BJ (cell line): ENCODE results near the gene GCNT2. TPM values are rescaled to one million over a fixed set of nuclear protein-coding genes. Genes with fewer than 3 reads are reported as not detected.

Experiments
- CTCF ChIA-PET: fragments of 350-600 bp; formaldehyde crosslinking; extraction: SDS; loops from one replicate; lab custom pipeline; 2021; ENCODE audit warnings: antibody characterized with exemption, inconsistent platforms; lab: Yijun Ruan, JAX
- POLR2A ChIA-PET: fragments of 300-600 bp; sonication (Branson Sonifier 250); formaldehyde crosslinking; extraction: SDS; loops from one replicate; lab custom pipeline; 2021; ENCODE audit warnings: antibody characterized with exemption; lab: Charles Lee
- DNase-seq: peaks from one replicate; pipeline ENCODE4 v3.0.0-alpha.2; 2011; ENCODE audit warnings: low read depth
- H3K27me3 ChIP-seq: 2 replicates; pipeline ENCODE4 v1.6.0; 2011; ENCODE audit warnings: low read length; ENCODE audit not compliant: control insufficient read depth, insufficient read depth
- H3K36me3 ChIP-seq: 2 replicates; pipeline ENCODE4 v1.5.1; 2011; ENCODE audit warnings: low read length; ENCODE audit not compliant: control insufficient read depth, insufficient read depth
- H3K4me3 ChIP-seq: 2 replicates; pipeline ENCODE4 v1.5.1; 2011; ENCODE audit warnings: low read depth, mild to moderate bottlenecking, control low read depth, low read length
- polyA plus RNA-seq: library from polyadenylated mRNA; depleted of rRNA; stranded (reverse); fragments of >200 nt; gene quantifications from 2 replicates; pipeline ENCODE4 v1.2.3, GENCODE V29; 2011
- TF ChIP-seq, protein P1 (sequence below): IDR thresholded peaks from 2 replicates; pipeline ENCODE4 v1.5.1; 2011; ENCODE audit warnings: low read depth, mild to moderate bottlenecking, control low read depth, inconsistent platforms, low read length, moderate library complexity; ENCODE audit not compliant: insufficient read depth

Gene GCNT2
- polyA plus RNA-seq, 1 experiment: 0.04 TPM

DNA sequence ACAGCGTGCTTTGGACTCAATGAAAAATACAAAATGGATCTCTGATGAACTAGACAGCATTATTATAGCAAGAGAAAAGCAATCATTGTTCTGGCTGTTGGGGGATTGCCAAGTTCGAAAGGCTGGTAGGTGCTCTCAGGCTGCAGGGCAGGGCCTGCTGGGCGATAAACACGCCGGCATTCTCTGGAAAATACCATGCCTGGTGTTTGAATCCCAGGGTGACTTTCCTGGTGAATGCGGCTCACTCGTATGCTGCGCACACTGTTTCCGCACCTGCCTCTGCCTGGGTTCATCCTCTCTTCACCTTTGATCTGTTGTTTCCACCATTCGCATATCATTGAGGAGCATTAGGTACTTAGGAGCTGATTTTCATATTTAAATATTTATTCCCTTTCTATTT, 37.4 kb downstream of the GCNT2 start:
- TF ChIP-seq, protein P1, sequence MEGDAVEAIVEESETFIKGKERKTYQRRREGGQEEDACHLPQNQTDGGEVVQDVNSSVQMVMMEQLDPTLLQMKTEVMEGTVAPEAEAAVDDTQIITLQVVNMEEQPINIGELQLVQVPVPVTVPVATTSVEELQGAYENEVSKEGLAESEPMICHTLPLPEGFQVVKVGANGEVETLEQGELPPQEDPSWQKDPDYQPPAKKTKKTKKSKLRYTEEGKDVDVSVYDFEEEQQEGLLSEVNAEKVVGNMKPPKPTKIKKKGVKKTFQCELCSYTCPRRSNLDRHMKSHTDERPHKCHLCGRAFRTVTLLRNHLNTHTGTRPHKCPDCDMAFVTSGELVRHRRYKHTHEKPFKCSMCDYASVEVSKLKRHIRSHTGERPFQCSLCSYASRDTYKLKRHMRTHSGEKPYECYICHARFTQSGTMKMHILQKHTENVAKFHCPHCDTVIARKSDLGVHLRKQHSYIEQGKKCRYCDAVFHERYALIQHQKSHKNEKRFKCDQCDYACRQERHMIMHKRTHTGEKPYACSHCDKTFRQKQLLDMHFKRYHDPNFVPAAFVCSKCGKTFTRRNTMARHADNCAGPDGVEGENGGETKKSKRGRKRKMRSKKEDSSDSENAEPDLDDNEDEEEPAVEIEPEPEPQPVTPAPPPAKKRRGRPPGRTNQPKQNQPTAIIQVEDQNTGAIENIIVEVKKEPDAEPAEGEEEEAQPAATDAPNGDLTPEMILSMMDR: no peak
- ChIA-PET POLR2A (no interaction called here), CTCF (no interaction called here)
- H3K27me3 ChIP-seq: peaks cover 3% of the 10 kb centered on the region; the same call in 1 of the 2 replicates
- H3K4me3 ChIP-seq: no peak overlapping the region
- H3K36me3 ChIP-seq: no peaks in the 10 kb centered on the region
- DNase-seq: no peak

DNA sequence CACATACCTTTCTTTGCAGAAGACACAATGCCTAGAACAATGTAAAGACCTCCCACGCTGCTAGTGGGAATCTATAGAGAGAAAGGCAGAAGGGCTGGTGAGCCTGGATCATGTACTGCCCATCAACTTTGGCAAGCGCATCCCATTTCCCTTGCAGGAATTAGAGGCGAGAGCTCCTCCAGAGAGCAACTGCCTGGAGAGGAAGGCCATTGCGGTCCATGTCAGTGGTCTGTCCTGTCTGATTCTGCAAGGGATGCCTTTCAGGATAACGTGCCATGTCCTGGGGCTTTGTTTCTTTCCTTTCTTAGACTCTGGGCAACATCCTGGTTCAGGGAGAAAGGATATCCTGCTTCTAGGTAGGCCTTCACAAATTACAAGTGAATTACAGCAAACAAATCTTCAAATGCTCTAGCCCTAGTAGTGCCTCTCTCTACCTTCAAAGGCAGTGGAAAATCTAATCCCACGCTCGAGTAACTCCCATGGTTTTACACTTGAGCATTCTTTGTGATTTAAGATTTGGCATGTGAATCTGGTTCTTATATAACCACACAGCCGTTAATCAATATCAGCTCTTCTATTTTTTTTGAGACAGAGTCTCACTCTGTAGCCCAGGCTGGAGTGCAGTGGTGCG, 38.5 kb downstream of the GCNT2 start:
- Histone ChIP-seq H3K4me3 (no peak overlapping the region), H3K27me3 (peaks cover 3% of the 10 kb centered on the region; the same call in 1 of the 2 replicates), H3K36me3 (no peaks in the 10 kb centered on the region)
- ChIA-PET POLR2A (no interaction called here), CTCF (interaction anchor here (1.4 kb wide), 1 partner anchor 14 kb away, joined by 4 read pairs; no protein-coding TSS in a partner anchor)
- TF ChIP-seq, protein P1: no peak
- DNase-seq: no peak

DNA sequence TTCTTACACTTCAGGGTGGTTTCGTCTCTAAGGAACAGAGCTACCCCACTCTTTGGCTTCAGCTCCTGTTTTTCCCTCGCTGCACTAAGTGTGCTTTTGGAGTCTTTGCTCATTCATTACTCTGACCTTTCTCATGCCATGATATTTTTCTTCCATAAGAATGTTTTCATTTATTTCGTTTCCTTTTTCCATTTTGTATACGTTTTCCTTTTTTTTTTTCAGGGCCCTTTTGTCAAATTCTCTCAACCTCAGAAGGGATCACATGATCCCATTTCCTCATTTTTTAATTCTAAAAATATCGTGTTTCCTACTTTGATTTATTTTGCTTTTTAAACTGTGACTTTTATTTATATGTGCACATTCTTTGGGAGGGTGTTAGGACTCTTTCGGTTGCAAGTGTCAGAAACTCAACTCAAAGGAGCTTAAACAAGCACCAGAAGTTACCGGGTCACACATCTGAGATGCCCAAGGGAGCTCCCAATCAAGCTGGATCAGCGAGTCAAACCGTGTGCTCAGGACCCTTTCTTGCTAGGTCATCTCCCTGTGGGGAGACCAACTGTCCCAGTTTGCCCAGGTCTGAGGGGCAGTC, 40.6 kb downstream of the GCNT2 start:
- no peak overlapping the region for H3K4me3 ChIP-seq
- peaks cover 3% of the 10 kb centered on the region; the same call in 1 of the 2 replicates for H3K27me3 ChIP-seq
- CTCF ChIA-PET: no interaction called here
- DNase-seq: no peak
- no peaks in the 10 kb centered on the region for H3K36me3 ChIP-seq
- TF ChIP-seq, protein P1: no peak
- POLR2A ChIA-PET: no interaction called here

DNA sequence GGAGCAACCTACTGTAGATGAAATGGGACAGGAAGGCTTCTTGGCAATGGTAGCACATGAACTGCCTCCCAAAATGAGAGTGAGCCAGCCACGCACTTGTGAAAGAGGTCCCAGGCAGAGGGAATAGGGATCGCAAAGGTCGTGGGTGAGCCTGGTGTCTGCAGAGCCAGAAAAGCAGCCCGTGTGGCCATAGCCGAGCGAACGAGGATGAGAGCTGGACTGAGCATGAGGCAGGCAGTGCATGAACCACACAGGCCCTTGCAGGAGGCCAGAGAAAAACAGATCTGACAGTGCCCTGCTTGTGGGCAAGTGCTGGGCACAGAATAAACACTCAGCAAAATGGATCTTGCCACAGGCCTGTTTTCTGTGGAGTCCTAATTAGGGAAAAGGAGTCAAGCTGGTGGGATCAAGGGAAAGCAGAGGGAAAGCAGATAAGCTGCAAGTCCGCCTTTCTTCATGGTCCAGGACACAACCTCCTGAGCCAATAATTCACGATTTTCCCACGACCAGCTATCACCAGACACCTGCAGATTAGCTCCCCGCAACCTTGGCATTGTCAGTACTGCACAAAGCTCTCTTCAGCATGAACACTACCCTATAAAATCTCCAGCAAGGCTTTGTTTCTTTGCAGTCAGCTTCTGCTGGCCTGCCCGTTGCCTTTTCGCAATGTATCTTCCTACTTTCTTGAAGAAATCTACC, 44.0 kb downstream of the GCNT2 start:
- TF ChIP-seq, protein P1: no peak
- Histone ChIP-seq H3K27me3 (no peaks in the 10 kb centered on the region), H3K36me3 (no peaks in the 10 kb centered on the region), H3K4me3 (no peak overlapping the region)
- no peak for DNase-seq
- POLR2A ChIA-PET: no interaction called here
- CTCF ChIA-PET: no interaction called here

DNA sequence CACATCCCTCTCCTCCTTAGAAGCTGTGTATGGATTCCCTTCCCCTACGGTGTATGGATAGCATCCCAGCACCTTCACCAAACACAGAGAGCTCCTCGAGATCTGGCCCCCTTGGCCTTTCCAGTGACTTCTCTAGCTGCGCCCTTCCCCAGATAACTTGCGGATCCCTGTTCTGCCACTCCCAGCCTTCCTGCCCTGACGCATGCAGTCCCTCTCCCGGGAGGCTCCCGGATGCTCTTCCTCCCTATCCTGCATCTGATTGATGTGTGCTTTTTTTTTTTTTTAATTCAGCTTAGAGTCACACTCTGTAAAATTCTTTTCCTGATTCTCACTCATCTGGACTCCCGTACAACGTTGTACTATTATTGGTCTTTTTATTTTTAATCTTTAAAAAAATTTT, 44.8 kb downstream of the GCNT2 start:
- ChIA-PET POLR2A (no interaction called here), CTCF (no interaction called here)
- no peak for DNase-seq
- Histone ChIP-seq H3K36me3 (no peaks in the 10 kb centered on the region), H3K4me3 (no peak overlapping the region), H3K27me3 (no peaks in the 10 kb centered on the region)
- TF ChIP-seq, protein P1: no peak
